Measurements from ENCODE around the gene CD44. TPM values are rescaled to one million over a fixed set of nuclear protein-coding genes. Genes with fewer than 3 reads are reported as not detected.

The CD44 gene
- total and polyA plus RNA-seq, 4 donors = 4.1 to 26.9 (median 14.6) TPM

- TF ChIP-seq, protein P1, sequence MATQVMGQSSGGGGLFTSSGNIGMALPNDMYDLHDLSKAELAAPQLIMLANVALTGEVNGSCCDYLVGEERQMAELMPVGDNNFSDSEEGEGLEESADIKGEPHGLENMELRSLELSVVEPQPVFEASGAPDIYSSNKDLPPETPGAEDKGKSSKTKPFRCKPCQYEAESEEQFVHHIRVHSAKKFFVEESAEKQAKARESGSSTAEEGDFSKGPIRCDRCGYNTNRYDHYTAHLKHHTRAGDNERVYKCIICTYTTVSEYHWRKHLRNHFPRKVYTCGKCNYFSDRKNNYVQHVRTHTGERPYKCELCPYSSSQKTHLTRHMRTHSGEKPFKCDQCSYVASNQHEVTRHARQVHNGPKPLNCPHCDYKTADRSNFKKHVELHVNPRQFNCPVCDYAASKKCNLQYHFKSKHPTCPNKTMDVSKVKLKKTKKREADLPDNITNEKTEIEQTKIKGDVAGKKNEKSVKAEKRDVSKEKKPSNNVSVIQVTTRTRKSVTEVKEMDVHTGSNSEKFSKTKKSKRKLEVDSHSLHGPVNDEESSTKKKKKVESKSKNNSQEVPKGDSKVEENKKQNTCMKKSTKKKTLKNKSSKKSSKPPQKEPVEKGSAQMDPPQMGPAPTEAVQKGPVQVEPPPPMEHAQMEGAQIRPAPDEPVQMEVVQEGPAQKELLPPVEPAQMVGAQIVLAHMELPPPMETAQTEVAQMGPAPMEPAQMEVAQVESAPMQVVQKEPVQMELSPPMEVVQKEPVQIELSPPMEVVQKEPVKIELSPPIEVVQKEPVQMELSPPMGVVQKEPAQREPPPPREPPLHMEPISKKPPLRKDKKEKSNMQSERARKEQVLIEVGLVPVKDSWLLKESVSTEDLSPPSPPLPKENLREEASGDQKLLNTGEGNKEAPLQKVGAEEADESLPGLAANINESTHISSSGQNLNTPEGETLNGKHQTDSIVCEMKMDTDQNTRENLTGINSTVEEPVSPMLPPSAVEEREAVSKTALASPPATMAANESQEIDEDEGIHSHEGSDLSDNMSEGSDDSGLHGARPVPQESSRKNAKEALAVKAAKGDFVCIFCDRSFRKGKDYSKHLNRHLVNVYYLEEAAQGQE (IDR thresholded peaks at IDR 0.05) = no peak
- no peak for TF ChIP-seq ATF3 (IDR thresholded peaks at IDR 0.05)
- TF ChIP-seq JUND (IDR thresholded peaks at IDR 0.05) = no peak
- no peak for TF ChIP-seq FOXA1 (IDR thresholded peaks at IDR 0.05)
Measured at GRCh38 chr11:35131094-35131493, 7.9 kb upstream of the CD44 start (continued).

- no peak for DNase-seq (ENCODE audit: low spot score)
Measured at GRCh38 chr11:35131886-35132285, 7.1 kb upstream of the CD44 start.

DNA sequence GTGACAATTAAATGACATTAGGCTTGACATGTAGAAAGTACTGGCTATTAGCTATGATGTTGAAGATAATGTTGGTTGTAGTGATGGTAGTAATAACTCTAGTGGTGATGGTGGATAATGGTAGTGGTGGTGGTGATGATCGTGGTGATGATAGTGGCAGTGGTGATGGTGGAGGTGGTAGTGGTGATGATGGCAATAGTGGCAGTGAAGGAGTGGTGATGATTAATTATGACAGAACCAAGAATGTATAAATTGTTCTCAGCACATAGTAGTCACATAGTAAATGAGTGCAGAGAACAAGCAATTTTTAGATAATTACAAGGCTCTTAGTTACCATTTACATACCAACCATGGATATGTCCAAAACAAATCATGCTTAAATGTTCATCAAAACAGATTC lies 5.3 kb upstream of the CD44 start:
- Histone ChIP-seq H3K36me3 (ENCODE audit: control insufficient read depth in 4 of 4, insufficient read depth in 3 of 4, low read depth in 1 of 4, low read length in 3 of 4) (no peaks in the 10 kb centered on the region), H3K4me3 (ENCODE audit: low read depth in 1 of 3, low read length in 3 of 3) (no peak overlapping the region), H3K27me3 (ENCODE audit: control insufficient read depth in 4 of 4, insufficient read depth in 4 of 4, low read length in 3 of 4) (peaks cover 0 to 4% (median 0%) of the 10 kb centered on the region in 4 donors), H3K4me1 (ENCODE audit: control insufficient read depth in 4 of 4, insufficient read depth in 4 of 4, low read length in 3 of 4) (peaks cover 0 to 3% (median 1%) of the 10 kb centered on the region in 4 donors), H3K9ac (ENCODE audit: low read depth in 1 of 2, low read length in 2 of 2) (no peak overlapping the region), H3K27ac (ENCODE audit: low read depth in 1 of 2, low read length in 2 of 2) (no peak overlapping the region), H3K9me3 (ENCODE audit: control insufficient read depth in 4 of 4, low read length in 3 of 4) (no peaks in the 10 kb centered on the region)
- DNase-seq (ENCODE audit: low spot score) = no peak
- TF ChIP-seq CTCF (IDR thresholded peaks at IDR 0.05; ENCODE audit: low read depth, low read length, missing input control) (no peak), RAD21 (IDR thresholded peaks at IDR 0.05) (no peak), HNF4G (IDR thresholded peaks at IDR 0.05) (no peak), SP1 (IDR thresholded peaks at IDR 0.05) (no peak), YY1 (IDR thresholded peaks at IDR 0.05) (no peak), EGR1 (IDR thresholded peaks at IDR 0.05; ENCODE audit: low read depth in 2 of 2) (no peak), RXRA (IDR thresholded peaks at IDR 0.05) (no peak), FOXA2 (IDR thresholded peaks at IDR 0.05) (no peak), GABPA (IDR thresholded peaks at IDR 0.05 in 1 of 2, conservative IDR thresholded peaks at IDR 0.05 in 1 of 2) (no peak)
- TF ChIP-seq, protein P2, sequence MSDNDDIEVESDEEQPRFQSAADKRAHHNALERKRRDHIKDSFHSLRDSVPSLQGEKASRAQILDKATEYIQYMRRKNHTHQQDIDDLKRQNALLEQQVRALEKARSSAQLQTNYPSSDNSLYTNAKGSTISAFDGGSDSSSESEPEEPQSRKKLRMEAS (IDR thresholded peaks at IDR 0.05) = no peak
- WGBS = 93% methylated on average over 1 of the region's 1 CpG

More at GRCh38 chr11:35131886-35132285, 7.1 kb upstream of the CD44 start:
- H3K27ac ChIP-seq (ENCODE audit: low read depth in 1 of 2, low read length in 2 of 2) = no peak overlapping the region
- no peaks in the 10 kb centered on the region for H3K36me3 ChIP-seq (ENCODE audit: control insufficient read depth in 4 of 4, insufficient read depth in 3 of 4, low read depth in 1 of 4, low read length in 3 of 4)
- WGBS = 84% methylated on average over 4 of the region's 4 CpGs
- H3K4me1 ChIP-seq (ENCODE audit: control insufficient read depth in 4 of 4, insufficient read depth in 4 of 4, low read length in 3 of 4) = no peaks in the 10 kb centered on the region
- no peaks in the 10 kb centered on the region for H3K9me3 ChIP-seq (ENCODE audit: control insufficient read depth in 4 of 4, low read length in 3 of 4)
- no peak overlapping the region for H3K9ac ChIP-seq (ENCODE audit: low read depth in 1 of 2, low read length in 2 of 2)
- H3K27me3 ChIP-seq (ENCODE audit: control insufficient read depth in 4 of 4, insufficient read depth in 4 of 4, low read length in 3 of 4) = no peaks in the 10 kb centered on the region
- H3K4me3 ChIP-seq (ENCODE audit: low read depth in 1 of 3, low read length in 3 of 3) = no peak overlapping the region
- TF ChIP-seq ATF3 (IDR thresholded peaks at IDR 0.05) = no peak
- TF ChIP-seq HNF4G (IDR thresholded peaks at IDR 0.05) = no peak
- TF ChIP-seq CTCF (IDR thresholded peaks at IDR 0.05; ENCODE audit: low read depth, low read length, missing input control) = no peak
